Glomerular visceral epithelial cell (primary cell): Measurements from ENCODE around the gene CSK.

ENCODE experiments used
- DNase-seq: peaks from one replicate; pipeline ENCODE4 v3.0.0-alpha.2; 2016; ENCODE audit errors: extremely low spot score

Gene CSK

DNA sequence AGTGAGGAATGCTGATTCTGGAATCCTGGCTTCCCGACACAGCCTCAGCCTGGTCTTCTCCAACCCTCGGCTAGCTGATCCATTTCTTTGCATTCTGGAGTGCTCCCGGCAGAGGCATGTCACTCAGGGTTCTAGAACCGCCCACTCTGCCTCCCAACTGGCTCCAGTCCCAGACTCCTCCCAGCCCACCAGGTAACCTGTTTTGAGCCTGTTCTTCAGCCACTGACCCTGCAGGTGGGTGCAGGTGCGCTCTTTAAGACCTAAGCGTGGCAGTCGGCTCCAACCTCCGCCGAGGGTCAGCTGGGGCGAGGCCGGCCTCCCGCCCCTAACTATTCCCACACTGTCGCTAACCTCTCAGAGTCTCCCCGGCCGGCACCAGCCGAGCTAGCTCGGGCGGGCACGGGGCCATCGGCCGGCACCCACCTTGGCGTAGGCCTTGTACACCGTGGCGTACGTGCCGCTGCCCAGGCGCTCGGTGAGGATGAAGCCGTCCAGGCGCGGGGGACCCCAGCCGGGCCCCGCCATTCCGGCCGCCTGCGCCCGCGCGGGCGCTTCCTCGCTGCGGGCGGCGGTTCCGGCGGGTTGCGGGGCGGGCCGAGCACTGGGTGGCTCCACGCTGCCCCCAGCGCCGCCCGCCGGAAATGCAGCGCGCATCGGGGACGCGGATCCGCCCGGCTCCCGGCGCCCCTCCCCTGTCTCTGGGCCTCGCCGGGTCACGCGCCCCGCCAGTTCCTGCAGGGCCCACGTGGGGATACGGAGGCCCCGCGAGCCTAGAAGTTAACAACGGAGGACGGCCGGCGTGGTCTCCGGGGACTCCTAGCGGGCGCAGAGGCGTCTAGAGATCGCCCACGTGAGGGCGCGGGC lies 60.9 kb downstream of the CSK start, which contains the start of gene ULK3:
TSS of gene ULK3 (minus strand) at position 576 of the 864 bp plus-strand sequence. CDS start at position 525, 51 bp downstream.
- DNase-seq, result peak; percentile 83

DNA sequence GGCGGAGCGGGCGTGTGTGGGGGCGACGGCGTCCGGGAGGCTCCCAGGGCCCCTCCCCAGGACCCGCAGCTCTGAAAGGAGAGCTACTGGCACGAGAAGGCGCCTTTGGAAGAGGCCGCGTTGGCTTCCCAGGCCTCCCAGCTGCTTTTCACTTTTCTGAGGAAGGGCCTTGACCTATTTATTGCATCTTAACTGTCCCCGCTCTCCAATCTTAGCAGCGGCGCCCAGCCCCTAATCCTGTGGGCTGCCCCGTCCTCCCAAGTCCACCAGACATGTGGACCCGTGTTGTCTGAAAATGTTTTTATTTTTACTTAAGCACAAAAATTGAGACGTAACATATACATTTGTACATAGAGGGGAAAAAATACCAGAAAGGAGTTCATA lies 61.6 kb downstream of the CSK start:
- no peak for DNase-seq

DNA sequence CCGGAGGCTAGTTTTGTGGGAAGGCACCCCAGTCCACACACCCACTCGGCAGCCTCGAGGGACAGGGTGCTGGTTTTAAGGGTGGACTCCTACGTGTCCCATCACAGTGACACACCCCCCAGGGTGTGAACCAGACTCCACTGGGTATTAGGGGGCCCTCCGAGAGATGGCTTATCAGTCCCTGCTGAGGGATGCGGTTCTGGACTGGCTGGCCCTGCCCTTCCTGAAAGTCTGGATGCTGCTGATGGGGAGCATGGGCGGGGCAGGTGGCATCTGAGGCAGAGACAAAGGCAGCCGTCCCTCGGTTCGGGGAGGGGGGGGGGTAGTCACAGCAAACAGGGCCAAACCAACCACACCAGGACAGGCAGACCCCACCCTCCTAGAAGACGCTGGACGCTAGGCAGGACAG lies 62.0 kb downstream of the CSK start:
- no peak for DNase-seq

- no peak for DNase-seq
Observed at GRCh38 chr15:74844319-74845207, 62.7 kb downstream of the CSK start.

GRCh38 chr15:74845208-74845568 lies 63.3 kb downstream of the CSK start:
- DNase-seq, result no peak

GRCh38 chr15:74845581-74845980 lies 63.7 kb downstream of the CSK start:
- DNase-seq, result no peak

DNA sequence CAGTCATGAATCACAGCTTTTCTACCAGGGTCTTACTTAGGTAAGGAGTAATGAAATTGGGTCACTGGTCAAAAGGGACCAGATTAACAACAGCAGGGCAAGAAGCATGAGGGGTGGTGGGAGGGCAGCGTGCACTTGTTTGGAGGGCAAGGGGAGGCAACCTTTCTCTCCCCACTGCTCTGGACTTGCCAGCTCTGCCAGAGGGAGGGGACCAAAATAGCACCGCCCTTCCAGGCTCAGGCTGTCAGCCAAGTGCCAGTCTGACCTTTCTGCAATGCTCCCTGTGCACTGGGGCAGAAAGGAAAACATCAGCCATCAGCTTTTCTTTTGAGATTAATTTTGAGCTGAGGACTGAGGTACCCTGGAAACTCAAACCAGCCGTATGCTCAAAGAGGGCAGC lies 65.6 kb downstream of the CSK start:
- peak; percentile 31 for DNase-seq

- DNase-seq, result no peak
Observed at GRCh38 chr15:74850393-74850792, 68.5 kb downstream of the CSK start.

GRCh38 chr15:74851960-74852359 lies 70.1 kb downstream of the CSK start:
- DNase-seq, result no peak
